Activated naive CD8-positive, alpha-beta T cell treated with anti-CD3 and anti-CD28 coated beads, Interleukin-2, amount 10 ng/mL, durations not matched to agents 7 days and 5 days (primary cell): Measurements from ENCODE around the gene RAB22A. TPM values are rescaled to one million over a fixed set of nuclear protein-coding genes. Genes with fewer than 3 reads are reported as not detected.
"Not testable (repeated sequence)": the region's sequence is repeated elsewhere in the genome, so short reads cannot be mapped to it uniquely, and the experiment has no call there.

Experiments
- ATAC-seq: fragments of 150-1000 bp; cut with Tn5 transposase; one replicate; pipeline ENCODE4 v1.10.0; 2021; ENCODE audit warnings: low read depth, moderate library complexity
- POLR2A ChIA-PET: fragments of 350-600 bp; sonication (Branson Sonifier 250); formaldehyde crosslinking; loops from one replicate; lab custom pipeline; 2021; ENCODE audit warnings: antibody characterized with exemption; lab: Charles Lee
- DNase-seq: peaks from one replicate; pipeline ENCODE4 v3.0.0; 2021
- H3K27ac Mint-ChIP-seq: one replicate; pipeline ENCODE4 v1.8.0; 2022; ENCODE audit warnings: mild to moderate bottlenecking, mixed read lengths
- H3K27me3 Mint-ChIP-seq: one replicate; pipeline ENCODE4 v1.8.0; 2022; ENCODE audit warnings: mild to moderate bottlenecking, moderate library complexity, mixed read lengths
- H3K36me3 Mint-ChIP-seq: one replicate; pipeline ENCODE4 v1.8.0; 2021; ENCODE audit warnings: mild to moderate bottlenecking, mixed read lengths
- H3K4me1 Mint-ChIP-seq: one replicate; pipeline ENCODE4 v1.8.0; 2021; ENCODE audit warnings: mixed read lengths
- H3K4me3 Mint-ChIP-seq: one replicate; pipeline ENCODE4 v1.8.0; 2022; ENCODE audit warnings: mild to moderate bottlenecking, moderate library complexity, mixed read lengths
- H3K9me3 Mint-ChIP-seq: one replicate; pipeline ENCODE4 v1.8.0; 2021; ENCODE audit warnings: mixed read lengths
- total RNA-seq, 2 experiments: library from RNA; stranded (reverse); gene quantifications; one replicate each; pipeline ENCODE4 v1.2.3, GENCODE V29; 2021

RAB22A gene
- total RNA-seq, 2 experiments from 2014 or later = 17.3 to 18.5 TPM

GRCh38 chr20:58405504-58406291 is 96.2 kb downstream of the RAB22A start:
- Mint-ChIP-seq H3K9me3 (no peaks in the 10 kb centered on the region), H3K4me1 (peaks cover 25% of the 10 kb centered on the region), H3K27ac (no peak overlapping the region), H3K27me3 (no peaks in the 10 kb centered on the region), H3K36me3 (peaks cover 5% of the 10 kb centered on the region), H3K4me3 (no peak overlapping the region)
- ATAC-seq (no peak), DNase-seq (no peak)
- POLR2A ChIA-PET = no interaction called here

GRCh38 chr20:58406422-58407001 is 97.0 kb downstream of the RAB22A start:
- peaks cover 23% of the 10 kb centered on the region for H3K4me1 Mint-ChIP-seq
- no peak overlapping the region for H3K4me3 Mint-ChIP-seq
- H3K27ac Mint-ChIP-seq = no peak overlapping the region
- no peaks in the 10 kb centered on the region for H3K9me3 Mint-ChIP-seq
- POLR2A ChIA-PET = interaction anchor here (2.1 kb wide), 1 partner anchor 18 kb away, joined by 7 read pairs; the partner anchor contains the start of gene VAPB
- ATAC-seq (no peak), DNase-seq (no peak)
- no peaks in the 10 kb centered on the region for H3K27me3 Mint-ChIP-seq
- H3K36me3 Mint-ChIP-seq = peaks cover 5% of the 10 kb centered on the region

- POLR2A ChIA-PET = interaction anchor here (0.5 to 2.1 kb wide), 2 partner anchors 18 to 21 kb away, joined by 3 to 7 read pairs; partner anchors contain the start of gene VAPB
- no peak for DNase-seq
These were observed 97.8 kb downstream of the RAB22A start for GRCh38 chr20:58407201-58407873.

GRCh38 chr20:58407966-58408557 is 98.5 kb downstream of the RAB22A start:
- Mint-ChIP-seq H3K4me3 (peak overlapping the region; percentile 51), H3K27ac (peak overlapping the region; percentile 79), H3K4me1 (peaks cover 24% of the 10 kb centered on the region), H3K9me3 (no peaks in the 10 kb centered on the region), H3K36me3 (peaks cover 8% of the 10 kb centered on the region), H3K27me3 (no peaks in the 10 kb centered on the region)
- ATAC-seq (peak; percentile 69), DNase-seq (no peak)
- POLR2A ChIA-PET = interaction anchor here (2.1 kb wide), 1 partner anchor 19 kb away, joined by 7 read pairs; the partner anchor contains the start of gene VAPB

More at GRCh38 chr20:58407201-58407873, 97.8 kb downstream of the RAB22A start:
- Mint-ChIP-seq H3K4me1 (peaks cover 24% of the 10 kb centered on the region), H3K36me3 (peaks cover 7% of the 10 kb centered on the region), H3K9me3 (no peaks in the 10 kb centered on the region), H3K27ac (no peak overlapping the region), H3K4me3 (no peak overlapping the region), H3K27me3 (no peaks in the 10 kb centered on the region)
- ATAC-seq = no peak

GRCh38 chr20:58408603-58409246 is 99.2 kb downstream of the RAB22A start:
- ATAC-seq (peak; percentile 77), DNase-seq (no peak)
- Mint-ChIP-seq H3K9me3 (no peaks in the 10 kb centered on the region), H3K4me1 (peaks cover 24% of the 10 kb centered on the region), H3K27me3 (no peaks in the 10 kb centered on the region), H3K4me3 (peak overlapping the region; percentile 33), H3K27ac (peak overlapping the region; percentile 79), H3K36me3 (peaks cover 8% of the 10 kb centered on the region)
- POLR2A ChIA-PET = interaction anchor here (0.6 to 2.1 kb wide), 2 partner anchors 20 to 1010 kb away, joined by 3 to 7 read pairs; partner anchors contain the start of gene VAPB

- H3K36me3 Mint-ChIP-seq = peaks cover 22% of the 10 kb centered on the region
- H3K4me1 Mint-ChIP-seq = peaks cover 23% of the 10 kb centered on the region
- H3K4me3 Mint-ChIP-seq, ATAC-seq, H3K9me3 Mint-ChIP-seq, H3K27ac Mint-ChIP-seq, DNase-seq, POLR2A ChIA-PET, H3K27me3 Mint-ChIP-seq: not testable (repeated sequence)
These were observed 104.7 kb downstream of the RAB22A start for GRCh38 chr20:58414216-58414615.

- H3K27me3 Mint-ChIP-seq, ATAC-seq, H3K4me3 Mint-ChIP-seq, H3K9me3 Mint-ChIP-seq, POLR2A ChIA-PET, H3K27ac Mint-ChIP-seq, DNase-seq: not testable (repeated sequence)
- Mint-ChIP-seq H3K4me1 (peaks cover 18% of the 10 kb centered on the region), H3K36me3 (peaks cover 27% of the 10 kb centered on the region)
These were observed 105.3 kb downstream of the RAB22A start for GRCh38 chr20:58414786-58415185.

GRCh38 chr20:58416057-58416456 is 106.5 kb downstream of the RAB22A start:
- Mint-ChIP-seq H3K27me3 (no peaks in the 10 kb centered on the region), H3K9me3 (no peaks in the 10 kb centered on the region)
- POLR2A ChIA-PET = no interaction called here

GRCh38 chr20:58416835-58417234 is 107.3 kb downstream of the RAB22A start:
- H3K9me3 Mint-ChIP-seq = no peaks in the 10 kb centered on the region
- no peaks in the 10 kb centered on the region for H3K27me3 Mint-ChIP-seq
- H3K36me3 Mint-ChIP-seq = peaks cover 40% of the 10 kb centered on the region
- H3K4me3 Mint-ChIP-seq = no peak overlapping the region
- no peak for DNase-seq
- POLR2A ChIA-PET = no interaction called here
- peak overlapping the region; percentile 78 for H3K27ac Mint-ChIP-seq
- no peak for ATAC-seq
- H3K4me1 Mint-ChIP-seq = peaks cover 17% of the 10 kb centered on the region

More at GRCh38 chr20:58416057-58416456, 106.5 kb downstream of the RAB22A start:
- DNase-seq (no peak), ATAC-seq (no peak)
- H3K4me3 Mint-ChIP-seq = no peak overlapping the region
- peaks cover 18% of the 10 kb centered on the region for H3K4me1 Mint-ChIP-seq
- H3K36me3 Mint-ChIP-seq = peaks cover 37% of the 10 kb centered on the region
- no peak overlapping the region for H3K27ac Mint-ChIP-seq

Other genes with a start within 250 kb of the RAB22A start
- not detected for gene ANKRD60, start 81.1 kb upstream of the RAB22A start, total RNA-seq
- 10 to 100 TPM; 32.8 to 35.6 TPM for gene VAPB, start 79.5 kb downstream of the RAB22A start, total RNA-seq
- not detected for gene APCDD1L, start 205.7 kb downstream of the RAB22A start, total RNA-seq